ENCODE data around the gene TFR2. TPM values are rescaled to one million over a fixed set of nuclear protein-coding genes. Genes with fewer than 3 reads are reported as not detected.

The TFR2 gene
- total RNA-seq: 10 to 100 TPM; 13.1 to 19.1 TPM

- Mint-ChIP-seq H3K27ac (peak within 1 kb of the TSS; percentile 37 to 39), H3K36me3 (no peaks in the 10 kb centered on the region), H3K9me3 (no peaks in the 10 kb centered on the region)
- DNase-seq (ENCODE audit: low spot score in 2 of 2) (no peak), ATAC-seq (no peak)
These were observed at the start of gene TFR2 for GRCh38 chr7:100641463-100641859. TSS of gene TFR2 (minus strand) at chr7:100641552. CDS start at chr7:100641509, 43 bp downstream.

GRCh38 chr7:100689230-100690135, 48.1 kb upstream of the TFR2 start:
- H3K9me3 Mint-ChIP-seq: no peaks in the 10 kb centered on the region
- no peak for DNase-seq (ENCODE audit: low spot score in 2 of 2)
- peak overlapping the region; percentile 64 to 84 for H3K27ac Mint-ChIP-seq
- H3K36me3 Mint-ChIP-seq: peaks cover 10 to 14% of the 10 kb centered on the region in 2 donors
- no peak for ATAC-seq

- Mint-ChIP-seq H3K36me3 (peaks cover 9 to 12% of the 10 kb centered on the region in 2 donors), H3K9me3 (no peaks in the 10 kb centered on the region), H3K27ac (peak overlapping the region; percentile 64 to 68)
- ATAC-seq (no peak), DNase-seq (ENCODE audit: low spot score in 2 of 2) (no peak)
These were observed 47.0 kb upstream of the TFR2 start for GRCh38 chr7:100688326-100688860.

- DNase-seq (ENCODE audit: low spot score in 2 of 2): no peak
- ATAC-seq: no peak
- Mint-ChIP-seq H3K9me3 (no peaks in the 10 kb centered on the region), H3K36me3 (peaks cover 3 to 6% of the 10 kb centered on the region in 2 donors), H3K27ac (peak overlapping the region; percentile 64 to 68)
These were observed 46.5 kb upstream of the TFR2 start for GRCh38 chr7:100687751-100688300.

GRCh38 chr7:100687261-100687660, 45.9 kb upstream of the TFR2 start:
- DNase-seq (ENCODE audit: low spot score in 2 of 2) (no peak), ATAC-seq (no peak)
- no peaks in the 10 kb centered on the region for H3K9me3 Mint-ChIP-seq
- H3K27ac Mint-ChIP-seq: no peak overlapping the region
- H3K36me3 Mint-ChIP-seq: peaks cover 0 to under 1% of the 10 kb centered on the region in 2 donors

GRCh38 chr7:100686822-100687211, 45.5 kb upstream of the TFR2 start:
- H3K27ac Mint-ChIP-seq: no peak overlapping the region
- peaks cover 0 to 2% of the 10 kb centered on the region in 2 donors for H3K36me3 Mint-ChIP-seq
- no peaks in the 10 kb centered on the region for H3K9me3 Mint-ChIP-seq
- ATAC-seq (no peak), DNase-seq (ENCODE audit: low spot score in 2 of 2) (no peak)

- Mint-ChIP-seq H3K9me3 (no peaks in the 10 kb centered on the region), H3K36me3 (peaks cover 0 to 5% of the 10 kb centered on the region in 2 donors)
These were observed 45.0 kb upstream of the TFR2 start for GRCh38 chr7:100686201-100686821.

GRCh38 chr7:100685631-100686145, 44.3 kb upstream of the TFR2 start:
- Mint-ChIP-seq H3K36me3 (peaks cover 0 to 5% of the 10 kb centered on the region in 2 donors), H3K27ac (peak overlapping the region in 1 of 2 donors; percentile 41), H3K9me3 (no peaks in the 10 kb centered on the region)
- ATAC-seq: no peak
- no peak for DNase-seq (ENCODE audit: low spot score in 2 of 2)

More at GRCh38 chr7:100686201-100686821, 45.0 kb upstream of the TFR2 start:
- no peak for DNase-seq (ENCODE audit: low spot score in 2 of 2)
- peak overlapping the region in 1 of 2 donors; percentile 41 for H3K27ac Mint-ChIP-seq
- no peak for ATAC-seq

- DNase-seq (ENCODE audit: low spot score in 2 of 2) (no peak), ATAC-seq (no peak)
- Mint-ChIP-seq H3K36me3 (peaks cover 0 to 5% of the 10 kb centered on the region in 2 donors), H3K9me3 (no peaks in the 10 kb centered on the region), H3K27ac (peak overlapping the region in 1 of 2 donors; percentile 41)
These were observed 43.8 kb upstream of the TFR2 start for GRCh38 chr7:100685049-100685605.

- ATAC-seq (no peak), DNase-seq (ENCODE audit: low spot score in 2 of 2) (no peak)
- Mint-ChIP-seq H3K36me3 (peaks cover 0 to 5% of the 10 kb centered on the region in 2 donors), H3K27ac (no peak overlapping the region), H3K9me3 (no peaks in the 10 kb centered on the region)
These were observed 43.2 kb upstream of the TFR2 start for GRCh38 chr7:100684534-100685042.

- Mint-ChIP-seq H3K36me3 (peaks cover 0 to 5% of the 10 kb centered on the region in 2 donors), H3K27ac (no peak overlapping the region), H3K9me3 (no peaks in the 10 kb centered on the region)
- DNase-seq (ENCODE audit: low spot score in 2 of 2) (no peak), ATAC-seq (no peak)
These were observed 42.5 kb upstream of the TFR2 start for GRCh38 chr7:100683659-100684533.

- no peak for DNase-seq (ENCODE audit: low spot score in 2 of 2)
- peak in 1 of 2 donors; percentile 2 for ATAC-seq
- Mint-ChIP-seq H3K36me3 (peaks cover 0 to 5% of the 10 kb centered on the region in 2 donors), H3K9me3 (no peaks in the 10 kb centered on the region), H3K27ac (peak overlapping the region in 1 of 2 donors; percentile 45)
These were observed 41.8 kb upstream of the TFR2 start for GRCh38 chr7:100682991-100683658.

GRCh38 chr7:100682228-100682741, 40.9 kb upstream of the TFR2 start:
- peak in 1 of 2 donors; percentile 12 for ATAC-seq
- DNase-seq (ENCODE audit: low spot score in 2 of 2): no peak
- H3K27ac Mint-ChIP-seq: peak overlapping the region in 1 of 2 donors; percentile 41
- peaks cover 0 to 5% of the 10 kb centered on the region in 2 donors for H3K36me3 Mint-ChIP-seq
- H3K9me3 Mint-ChIP-seq: no peaks in the 10 kb centered on the region

GRCh38 chr7:100681491-100682227, 40.3 kb upstream of the TFR2 start:
- peak overlapping the region; percentile 41 to 86 for H3K27ac Mint-ChIP-seq
- H3K36me3 Mint-ChIP-seq: peaks cover 3 to 8% of the 10 kb centered on the region in 2 donors

More at GRCh38 chr7:100681491-100682227, 40.3 kb upstream of the TFR2 start:
- ATAC-seq (no peak), DNase-seq (ENCODE audit: low spot score in 2 of 2) (no peak)
- no peaks in the 10 kb centered on the region for H3K9me3 Mint-ChIP-seq
